SKM-1 (cell line): ENCODE data around the gene STXBP5L.
"Not testable (repeated sequence)": the region's sequence is repeated elsewhere in the genome, so short reads cannot be mapped to it uniquely, and the experiment has no call there.

Experiments used
- DNase-seq: peaks from one replicate; lab custom pipeline; 2025; ENCODE audit not compliant: unreplicated experiment; lab: John Stamatoyannopoulos, UW

Gene STXBP5L

DNA sequence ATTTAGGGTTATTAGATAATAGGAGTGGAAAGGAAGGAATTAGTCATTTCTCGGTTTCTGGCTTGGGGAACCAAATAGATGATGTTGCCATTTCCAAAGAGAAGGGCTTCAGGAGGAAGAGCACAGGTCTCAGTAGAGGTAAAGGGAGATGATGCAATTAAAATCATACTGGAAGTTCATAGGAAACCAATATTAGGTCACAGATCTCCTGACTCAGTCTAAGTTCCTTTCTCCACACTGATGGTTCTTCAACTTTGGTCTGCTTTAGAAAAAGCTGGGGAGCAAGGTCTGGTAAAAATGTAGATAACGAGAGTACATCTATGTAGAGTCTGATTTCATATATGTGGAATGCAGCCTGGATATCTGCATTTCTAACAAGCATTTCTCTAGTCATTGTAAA, 506.9 kb downstream of the STXBP5L start:
- DNase-seq: no peak

DNA sequence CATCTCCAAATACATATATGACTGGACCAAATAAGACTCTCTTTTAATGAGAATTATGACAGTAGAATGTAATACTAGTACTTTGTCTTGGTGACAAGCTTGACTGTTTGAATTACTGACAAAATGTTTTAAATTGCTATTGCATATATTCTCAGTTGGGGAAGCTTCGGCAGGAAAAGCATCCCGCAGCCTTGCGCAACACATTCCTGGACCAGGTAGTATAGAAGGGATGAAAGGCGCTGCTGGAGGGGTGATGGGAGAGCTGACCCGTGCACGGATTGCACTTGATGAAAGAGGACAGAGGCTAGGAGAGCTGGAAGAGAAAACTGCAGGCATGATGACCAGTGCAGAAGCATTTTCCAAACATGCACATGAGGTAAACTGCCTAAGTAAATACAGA, 510.2 kb downstream of the STXBP5L start:
- DNase-seq: no peak

DNA sequence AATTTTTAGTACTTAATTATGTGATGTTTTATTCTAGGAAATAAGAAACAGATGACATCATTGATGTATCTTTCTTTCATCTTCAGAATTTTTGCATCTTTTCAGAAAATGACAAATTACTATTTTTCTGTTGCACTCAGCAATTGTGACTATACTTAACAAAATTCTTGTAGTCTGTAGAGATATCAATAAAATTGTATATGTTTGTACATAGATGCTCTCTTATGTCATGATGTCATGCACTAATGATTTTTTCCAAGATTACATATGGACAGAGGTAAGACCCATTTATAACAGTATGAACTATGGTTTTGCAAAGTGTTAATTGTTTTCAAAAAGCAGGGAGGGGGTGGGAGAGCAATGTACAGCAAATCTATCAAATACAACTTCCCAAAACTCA, 516.5 kb downstream of the STXBP5L start:
- DNase-seq: no peak

DNA sequence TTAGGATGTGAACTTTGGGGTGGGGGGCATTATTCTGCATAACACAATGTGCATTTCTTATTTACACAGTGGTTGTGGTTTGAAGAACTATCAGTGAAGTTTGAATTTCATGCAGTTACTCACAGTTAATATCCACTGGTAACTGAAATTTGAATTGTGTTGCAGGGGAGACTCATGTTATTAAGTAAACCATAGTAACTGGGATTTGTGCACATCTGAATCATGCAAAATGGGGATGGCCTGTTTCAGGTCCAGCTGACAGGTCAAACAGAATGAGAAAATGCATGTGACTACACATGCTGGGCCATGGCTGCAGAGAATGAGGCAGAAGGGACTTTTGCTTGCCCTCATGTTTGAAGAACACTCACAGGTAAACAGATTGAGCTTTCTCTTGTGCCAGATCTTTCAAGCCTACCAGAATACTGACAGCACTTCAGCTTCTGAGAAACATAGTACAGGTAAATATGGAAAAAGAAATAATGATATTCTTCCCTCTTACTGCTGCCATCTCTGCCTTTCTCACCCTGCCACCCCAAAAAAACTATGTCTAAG, 522.7 kb downstream of the STXBP5L start:
- DNase-seq: no peak

DNA sequence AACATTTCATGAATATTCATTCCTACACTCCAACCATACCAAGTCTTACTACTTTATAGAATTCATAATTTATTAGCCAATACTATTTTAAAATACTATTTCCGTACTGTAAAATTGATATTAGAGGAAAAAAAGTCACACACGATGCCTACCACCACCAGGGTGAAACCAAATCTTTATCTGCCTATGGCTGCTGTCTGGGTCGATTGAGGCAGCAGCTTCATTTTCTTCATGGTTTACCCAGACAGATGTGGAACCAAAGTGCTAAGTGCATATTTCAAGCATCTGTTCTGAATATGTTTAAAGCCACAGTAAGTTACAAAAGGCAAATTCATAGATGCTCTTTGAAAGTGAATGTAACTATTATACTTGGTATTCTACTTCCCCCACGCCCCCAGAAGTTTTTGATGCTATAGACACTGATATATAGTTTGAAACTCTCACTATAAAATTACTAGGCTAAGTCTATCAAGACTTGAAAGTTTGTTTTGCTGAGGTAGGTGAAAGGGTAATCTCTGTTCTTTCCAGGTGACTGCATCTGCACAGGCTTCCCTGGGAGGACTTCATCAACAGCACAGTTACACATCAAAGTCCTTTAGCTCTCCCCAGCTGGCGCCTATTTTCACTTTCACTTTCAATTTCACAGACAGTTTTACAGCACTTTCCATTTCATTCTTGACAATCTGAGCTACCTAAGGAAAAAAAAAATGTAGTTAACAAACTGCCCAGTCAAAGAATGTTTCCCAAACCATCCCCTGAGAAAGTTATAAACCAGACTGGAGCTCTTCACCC, 523.9 kb downstream of the STXBP5L start:
- DNase-seq: no peak

DNA sequence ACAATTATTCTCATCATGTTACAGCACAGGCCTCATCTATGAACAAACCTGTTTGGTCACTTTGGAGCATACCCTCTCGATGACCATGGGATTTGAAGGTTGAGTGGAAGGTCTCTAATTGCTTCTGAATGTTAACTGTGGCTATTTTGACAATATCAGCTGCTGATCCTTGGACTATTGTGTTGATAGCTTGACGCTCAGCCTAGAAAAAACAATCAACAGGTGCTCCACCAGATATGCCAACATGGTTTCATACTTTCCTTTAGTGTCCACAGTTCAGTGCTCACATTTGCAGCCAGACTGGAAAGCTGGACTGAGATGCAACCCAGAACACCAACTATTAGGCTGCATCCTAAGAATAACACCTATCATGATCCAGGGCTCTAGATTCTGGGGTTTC, 528.1 kb downstream of the STXBP5L start:
- DNase-seq: no peak

DNA sequence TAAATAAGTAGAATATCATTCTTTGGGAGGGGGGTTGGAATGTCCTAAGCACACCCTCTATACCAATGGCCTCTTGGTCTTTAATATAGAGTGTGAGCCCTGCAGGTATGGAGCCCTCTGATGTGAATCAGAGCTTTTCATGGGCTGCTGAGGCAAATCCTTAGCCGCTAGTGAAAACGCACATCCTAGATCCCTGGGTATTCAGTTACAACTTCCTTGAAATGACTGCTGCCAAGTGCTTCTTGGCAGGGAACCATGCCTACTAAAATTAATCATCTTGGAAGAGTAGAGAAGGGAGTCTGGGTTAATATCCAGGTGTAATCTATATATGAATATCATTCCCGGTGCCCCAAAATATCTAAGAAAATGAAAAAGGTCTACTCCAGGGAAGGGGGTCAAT, 528.6 kb downstream of the STXBP5L start:
- DNase-seq: no peak

DNA sequence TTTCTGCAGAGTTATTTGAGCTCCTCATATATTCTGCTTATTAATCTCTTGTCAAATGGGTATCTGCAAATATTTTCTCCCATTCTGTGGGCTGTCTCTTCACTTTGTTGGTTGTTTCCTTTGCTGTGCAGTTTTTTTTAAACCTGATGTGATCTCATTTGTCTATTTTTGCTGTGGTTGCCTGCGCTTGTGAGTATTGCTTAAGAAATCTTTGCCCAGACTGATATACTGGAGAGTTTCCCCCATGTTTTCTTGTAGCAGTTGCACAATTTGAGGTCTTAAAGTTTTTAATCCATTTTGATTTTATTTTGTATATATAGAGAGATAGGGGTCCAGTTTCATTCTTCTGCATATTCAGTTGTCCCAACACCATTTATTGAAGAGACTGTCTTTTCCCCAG, 535.5 kb downstream of the STXBP5L start:
- DNase-seq: no peak

DNA sequence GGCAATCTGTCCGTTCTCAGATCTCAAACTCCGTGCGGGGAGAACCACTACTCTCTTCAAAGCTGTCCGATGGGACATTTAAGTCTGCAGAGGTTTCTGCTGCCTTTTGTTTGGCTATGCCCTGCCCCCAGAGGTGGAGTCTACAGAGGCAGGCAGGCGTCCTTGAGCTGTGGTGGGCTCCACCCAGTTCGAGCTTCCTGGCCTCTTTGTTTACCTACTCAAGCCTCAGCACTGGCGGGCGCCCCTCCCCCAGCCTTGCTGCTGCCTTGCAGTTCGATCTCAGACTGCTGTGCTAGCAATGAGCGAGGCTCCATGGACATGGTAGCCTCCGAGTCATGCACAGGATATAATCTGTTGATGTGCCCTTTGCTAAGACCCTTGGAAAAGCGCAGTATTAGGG, 543.7 kb downstream of the STXBP5L start:
- DNase-seq: not testable (repeated sequence)

DNA sequence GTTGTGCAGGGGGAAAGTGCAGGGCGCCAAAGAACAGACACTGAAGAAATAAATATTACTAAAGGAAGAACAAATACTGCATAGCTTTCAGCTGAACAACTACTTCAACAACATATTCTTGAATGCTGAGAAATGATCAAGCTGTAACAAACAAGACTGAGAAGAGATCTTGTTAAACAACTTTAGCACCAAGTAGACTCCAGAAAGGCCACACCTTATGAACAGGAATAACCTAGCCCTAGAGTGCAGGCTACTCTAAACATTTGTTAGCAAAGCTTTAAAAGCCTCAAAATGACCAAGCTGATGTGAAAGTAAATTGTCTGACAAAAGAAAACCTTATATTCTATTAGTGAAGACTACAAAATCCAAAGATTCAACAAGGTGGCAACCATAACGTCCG, 554.6 kb downstream of the STXBP5L start:
- no peak for DNase-seq

DNA sequence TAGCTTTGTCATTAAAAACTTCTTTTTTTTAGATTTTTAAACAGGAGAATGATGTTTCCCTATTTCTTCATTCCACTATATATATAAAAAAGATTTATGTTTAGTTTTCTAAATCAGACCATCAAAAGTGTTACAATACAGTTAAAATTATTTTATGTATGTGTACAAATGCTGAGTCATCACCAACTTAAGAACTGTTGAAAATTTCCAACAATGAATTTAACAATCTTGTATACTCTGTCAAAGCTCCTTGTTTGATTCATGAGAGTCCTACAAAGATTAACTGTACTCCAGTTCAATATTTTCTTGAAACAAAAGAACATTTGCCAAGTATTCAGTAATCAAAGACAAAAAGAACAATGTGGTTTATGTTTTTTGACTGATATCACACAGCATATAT, 555.7 kb downstream of the STXBP5L start:
- no peak for DNase-seq

DNA sequence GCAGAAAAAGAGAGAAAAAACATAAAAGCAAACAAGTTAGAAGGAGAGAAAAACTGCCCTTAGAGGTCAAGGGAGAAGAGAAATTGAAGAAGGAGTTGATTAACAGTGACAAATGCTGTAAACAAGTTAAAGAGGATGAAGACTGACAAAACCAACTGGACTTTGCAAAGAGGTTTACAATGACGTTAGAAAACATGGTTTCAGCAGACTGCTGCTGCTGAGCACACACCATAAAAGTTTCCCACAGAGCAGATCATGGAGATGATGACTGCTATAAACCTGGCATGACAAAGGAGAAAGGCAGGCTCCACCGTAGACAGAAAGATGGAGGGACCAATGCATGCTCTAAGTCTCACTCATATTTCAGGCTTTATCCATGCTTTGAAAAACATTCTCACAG, 559.1 kb downstream of the STXBP5L start:
- DNase-seq: no peak

DNA sequence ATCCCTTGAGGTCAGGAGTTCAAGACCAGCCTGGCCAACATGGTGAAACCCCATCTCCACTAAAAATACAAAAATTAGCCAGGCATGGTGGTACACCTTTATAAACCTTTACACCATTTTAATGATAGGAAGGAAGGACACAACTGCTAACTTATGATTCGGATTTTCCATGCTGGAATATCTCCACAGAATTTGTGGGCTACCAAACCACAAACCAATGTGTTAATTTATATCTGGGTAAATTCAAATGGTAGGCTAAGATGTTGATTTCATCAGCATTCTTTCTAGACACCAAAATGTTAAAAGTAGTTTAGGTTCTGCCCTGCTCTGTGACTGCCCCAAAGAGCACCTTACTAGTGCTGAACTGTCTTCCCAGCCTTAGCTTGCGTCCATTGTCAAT, 565.0 kb downstream of the STXBP5L start:
- DNase-seq: no peak
